GM21723 (cell line): ENCODE data around the gene CYGB.

Source experiments
- ATAC-seq: cut with Tn5 transposase; IDR thresholded peaks from one replicate; pipeline ENCODE4 v1.9.1; 2021; ENCODE audit warnings: mild to moderate bottlenecking, moderate library complexity; ENCODE audit not compliant: unreplicated experiment

The CYGB gene

DNA sequence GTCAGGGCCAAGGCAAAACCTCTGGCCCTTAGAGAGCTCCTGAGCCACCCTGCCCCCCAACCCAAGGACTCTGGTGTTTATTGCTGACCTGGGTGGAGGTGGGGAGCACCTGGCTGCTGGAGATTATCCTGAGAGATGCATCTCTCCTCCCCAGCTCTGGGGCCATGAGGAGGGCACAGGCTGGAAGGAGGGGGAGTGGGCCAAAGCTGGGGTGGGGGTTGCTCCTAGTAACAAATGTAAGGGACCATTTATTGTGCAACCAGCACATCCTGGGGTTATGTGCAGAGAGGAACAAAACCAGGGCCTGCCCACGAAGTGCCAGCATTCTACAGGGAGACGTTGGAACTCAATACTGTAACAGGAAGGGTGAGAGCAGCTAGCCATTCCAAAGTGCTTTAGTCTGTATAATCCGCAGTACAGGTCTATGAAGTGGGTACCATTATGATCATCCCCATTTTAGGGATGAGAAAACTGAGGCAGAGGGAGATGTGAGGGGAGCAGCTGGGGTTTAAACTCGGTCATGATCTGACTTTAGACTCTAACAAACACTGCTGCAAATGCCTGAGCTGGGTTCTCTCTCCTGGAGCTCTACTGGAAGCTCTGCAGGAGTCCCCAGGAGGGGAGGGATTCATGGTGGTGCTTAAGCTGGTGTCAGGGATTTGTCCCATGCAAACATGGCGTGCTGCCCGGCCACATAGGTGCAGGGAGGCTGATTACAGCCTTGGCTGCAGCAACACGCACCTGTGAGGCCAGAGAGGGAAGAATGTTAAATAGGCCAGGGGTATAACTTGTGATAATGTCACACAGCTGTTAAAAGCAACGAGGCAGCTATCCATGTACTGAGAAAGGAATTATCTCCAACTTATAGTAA lies 34.9 kb downstream of the CYGB start:
- ATAC-seq = no peak

DNA sequence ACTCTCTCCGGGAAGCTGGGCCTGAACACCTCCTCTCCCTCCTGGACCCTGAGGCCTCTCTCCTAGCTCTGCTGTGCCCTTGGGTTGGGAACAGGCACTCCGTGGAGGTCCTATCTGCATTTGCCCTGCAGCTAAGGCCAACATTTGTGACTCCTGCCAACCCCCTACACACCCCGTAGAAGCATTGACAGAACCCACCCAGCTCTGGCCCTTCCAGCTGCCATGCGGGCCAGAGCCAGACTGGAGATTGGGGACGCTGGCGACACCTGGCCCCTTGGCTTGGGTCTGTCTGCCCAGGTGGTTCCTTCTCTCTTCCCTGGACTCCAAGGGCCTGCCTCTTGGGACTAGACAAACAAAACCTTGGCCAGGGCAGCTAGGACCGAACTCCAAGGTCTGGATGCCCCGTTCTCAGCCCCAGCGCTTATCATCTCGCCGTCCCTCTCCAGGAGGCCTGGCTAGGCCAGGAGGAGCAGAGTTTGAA lies 35.6 kb downstream of the CYGB start:
- no peak for ATAC-seq

DNA sequence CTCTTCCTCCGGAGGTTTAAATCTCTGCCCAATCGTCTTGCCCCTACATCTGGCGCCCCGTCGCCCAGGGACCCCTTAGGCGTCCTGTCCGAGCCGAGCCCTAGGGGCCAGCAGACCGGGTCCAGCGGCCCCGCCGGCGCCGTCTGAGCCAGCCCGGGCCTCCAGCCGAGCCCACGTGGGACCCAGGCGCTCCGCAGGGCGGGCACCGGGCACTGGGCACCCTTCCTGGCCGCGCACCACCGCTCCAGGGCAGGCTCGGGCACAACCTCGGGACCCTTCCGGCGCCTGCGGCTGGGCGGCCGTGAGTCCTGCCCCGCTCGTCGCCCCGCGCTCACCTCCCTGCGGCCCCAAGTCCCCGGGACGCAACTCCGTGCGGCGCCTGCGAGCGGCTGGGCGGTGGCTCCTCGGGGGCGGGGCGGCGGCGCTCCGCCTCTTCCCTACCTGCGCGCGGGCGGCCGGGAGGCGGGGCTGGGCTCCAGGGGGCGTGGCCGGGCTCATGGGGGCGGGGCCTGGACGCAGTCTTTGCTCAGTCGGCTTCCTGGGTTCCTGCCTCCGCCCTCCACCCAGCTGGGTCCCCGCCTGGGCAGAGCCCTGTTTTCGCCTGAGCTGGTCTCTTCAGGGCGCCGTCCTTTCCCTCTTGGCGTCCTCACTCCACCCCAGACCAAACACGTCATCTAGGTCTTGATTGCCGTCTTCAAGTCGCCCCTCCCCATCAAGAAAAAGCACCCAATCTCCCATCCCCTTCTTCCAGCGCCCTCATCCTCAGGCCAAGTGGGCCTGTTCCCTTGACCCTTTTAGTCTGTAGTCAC lies 36.3 kb downstream of the CYGB start, which contains the start of gene RHBDF2:
TSS of gene RHBDF2 (minus strand) at position 406 of the 809 bp plus-strand sequence. CDS start 19,899 bp downstream, outside the sequence.
- peak; percentile 63 for ATAC-seq

DNA sequence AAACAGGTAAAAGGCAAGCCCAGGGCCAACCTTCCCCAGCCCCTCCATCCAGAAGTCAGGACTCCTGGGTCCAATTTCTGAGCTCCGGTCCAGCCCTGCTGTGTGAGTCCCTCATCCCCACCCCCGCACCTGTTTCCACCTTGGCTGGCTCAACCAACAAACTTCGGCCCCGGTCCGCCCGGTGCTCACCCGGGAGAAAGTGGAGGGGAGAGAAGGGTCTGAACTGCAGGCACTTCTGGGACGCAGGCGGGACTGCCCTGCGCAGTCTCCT lies 36.8 kb downstream of the CYGB start:
- ATAC-seq = no peak

DNA sequence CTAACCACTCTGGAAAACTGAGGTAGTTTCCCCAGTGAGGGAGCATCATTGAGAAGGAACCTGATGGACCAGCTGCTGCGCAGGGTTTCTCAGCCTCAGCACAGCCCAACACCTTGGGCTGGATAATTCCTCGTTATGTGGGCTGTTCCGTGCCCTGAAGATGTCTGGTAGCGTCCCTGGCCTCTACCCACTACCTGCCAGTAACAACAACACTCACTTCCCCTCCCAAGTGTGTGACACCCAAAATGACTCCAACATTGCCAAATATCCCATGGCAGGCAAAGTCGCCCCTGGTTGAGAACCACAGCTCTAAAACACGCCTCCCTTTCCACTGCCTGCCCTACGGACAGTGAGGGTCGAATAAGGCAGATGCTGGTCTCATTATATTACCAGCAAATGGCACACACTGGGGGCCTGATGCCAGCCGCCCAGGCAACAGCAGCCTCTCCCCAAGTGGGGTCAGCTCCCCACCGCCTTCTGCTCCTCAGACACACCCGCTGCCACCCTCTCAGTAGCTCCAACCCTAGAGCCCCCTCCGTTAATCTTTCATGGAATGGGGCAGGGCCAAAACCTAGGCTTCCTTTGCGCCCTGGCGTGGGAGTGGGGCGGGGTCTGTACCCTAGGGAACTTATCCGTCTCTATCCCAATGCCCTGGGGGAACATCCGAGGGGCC lies 37.3 kb downstream of the CYGB start:
- ATAC-seq = no peak

DNA sequence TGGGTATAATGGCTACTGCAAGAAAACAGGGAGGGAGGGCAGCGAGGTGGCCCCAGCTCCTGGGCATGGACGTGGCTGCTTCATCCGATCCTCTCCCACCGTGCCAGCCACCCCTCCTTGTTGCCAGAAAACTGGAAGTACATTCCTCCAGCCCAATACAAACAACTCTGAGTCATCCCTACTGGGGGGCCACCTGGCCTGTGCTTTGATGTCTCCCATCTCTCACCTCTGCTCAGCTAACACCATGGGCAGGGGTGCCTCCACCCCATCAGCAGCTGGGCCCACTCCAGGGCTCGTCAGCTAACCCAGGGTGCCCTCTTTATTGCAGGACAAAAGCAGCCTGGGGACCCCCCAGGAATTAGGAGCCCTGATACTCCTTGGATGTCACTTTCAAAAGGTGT lies 38.2 kb downstream of the CYGB start:
- ATAC-seq = no peak

DNA sequence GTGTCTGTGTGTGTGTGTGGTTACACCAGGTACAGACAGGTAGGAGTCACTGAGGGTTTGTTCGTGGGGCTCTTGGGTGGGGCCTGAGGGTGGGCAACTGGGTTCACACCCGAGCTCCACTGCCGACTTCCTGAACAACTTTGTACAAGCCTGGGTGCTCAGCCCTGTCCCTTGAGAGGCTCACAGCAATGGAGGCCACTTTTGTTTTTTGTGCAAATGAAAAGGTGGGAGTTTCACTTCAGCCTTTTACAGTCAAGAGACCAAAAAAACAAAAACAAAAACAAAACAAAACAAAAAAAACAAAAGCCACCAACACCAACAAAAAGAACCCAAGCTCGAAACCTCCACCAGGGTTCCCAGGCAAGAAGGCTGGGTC lies 38.6 kb downstream of the CYGB start:
- ATAC-seq = no peak

DNA sequence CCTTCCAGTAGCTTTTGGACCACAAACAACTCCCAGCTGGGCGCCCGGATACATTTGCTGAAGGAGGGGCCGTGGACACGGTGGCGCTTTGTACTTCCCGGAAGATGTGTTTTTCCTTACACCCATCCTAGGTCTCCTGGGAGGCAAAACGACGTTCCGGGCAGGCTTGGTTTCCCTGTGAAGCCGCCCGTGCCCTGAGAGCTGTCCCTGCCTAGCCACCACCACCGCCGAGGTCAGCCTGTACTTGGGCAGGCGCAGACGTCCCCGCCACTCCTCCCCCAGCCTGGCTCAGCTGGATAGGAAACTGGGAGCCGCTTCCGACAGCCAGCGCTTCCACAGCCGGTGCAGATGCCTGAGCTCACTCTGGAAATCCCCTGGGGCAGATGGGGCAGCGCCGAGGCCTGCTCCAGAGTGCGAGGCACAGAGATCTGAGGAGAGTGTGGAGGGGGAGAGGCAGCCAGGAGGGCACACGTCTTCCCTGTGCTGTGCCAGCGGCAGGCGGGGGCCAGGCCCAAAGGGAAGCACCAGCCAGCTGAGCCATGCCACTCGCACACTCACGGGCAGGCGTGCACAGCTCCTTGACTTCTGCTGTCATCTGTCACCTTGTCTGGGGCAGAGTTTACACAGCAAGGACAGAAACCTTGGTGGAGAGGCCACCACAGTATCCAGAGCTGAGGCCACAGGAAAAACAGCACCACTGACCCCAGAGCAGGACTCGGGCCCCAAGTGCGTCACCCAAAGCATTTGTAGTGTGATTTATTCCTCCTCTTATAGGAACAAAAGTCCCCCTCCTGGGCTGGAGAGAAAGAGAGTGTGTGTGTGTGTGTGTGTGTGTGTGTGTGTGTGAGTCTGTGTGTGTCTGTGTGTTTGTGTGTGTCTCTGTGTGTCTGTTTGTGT lies 39.3 kb downstream of the CYGB start:
- no peak for ATAC-seq

DNA sequence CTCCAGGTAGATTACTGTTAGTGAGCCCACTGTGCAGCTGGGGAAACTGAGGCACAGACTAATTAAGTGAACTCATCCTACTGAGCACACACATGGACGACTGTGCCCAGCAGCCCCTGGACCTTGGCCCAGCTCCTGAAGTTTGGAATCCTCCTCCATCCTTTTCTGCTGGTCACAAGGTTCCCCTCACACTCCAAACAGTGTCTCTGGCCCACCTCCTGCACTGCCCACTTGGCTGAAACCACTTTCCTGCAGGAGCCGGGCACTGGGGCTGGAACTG lies 39.9 kb downstream of the CYGB start:
- ATAC-seq = no peak

DNA sequence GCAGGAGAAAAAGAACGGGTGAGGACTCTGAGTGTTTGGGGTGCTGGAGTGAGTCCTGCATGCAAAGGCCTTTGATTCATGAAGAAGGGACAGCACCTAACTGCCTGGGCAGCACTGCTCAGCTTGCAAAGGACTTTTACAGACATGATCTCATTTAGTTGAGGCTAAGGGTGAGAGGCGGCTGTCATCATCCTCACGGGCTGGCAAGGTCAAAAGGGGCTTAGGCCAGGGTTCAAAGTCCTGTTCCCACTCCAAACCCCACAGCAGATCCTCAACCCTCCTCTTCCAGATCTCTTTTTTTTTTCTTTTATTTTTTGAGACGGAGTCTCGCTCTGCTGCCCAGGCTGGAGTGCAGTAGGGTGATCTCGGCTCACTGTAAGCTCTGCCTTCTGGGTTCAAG lies 41.0 kb downstream of the CYGB start:
- ATAC-seq = no peak

DNA sequence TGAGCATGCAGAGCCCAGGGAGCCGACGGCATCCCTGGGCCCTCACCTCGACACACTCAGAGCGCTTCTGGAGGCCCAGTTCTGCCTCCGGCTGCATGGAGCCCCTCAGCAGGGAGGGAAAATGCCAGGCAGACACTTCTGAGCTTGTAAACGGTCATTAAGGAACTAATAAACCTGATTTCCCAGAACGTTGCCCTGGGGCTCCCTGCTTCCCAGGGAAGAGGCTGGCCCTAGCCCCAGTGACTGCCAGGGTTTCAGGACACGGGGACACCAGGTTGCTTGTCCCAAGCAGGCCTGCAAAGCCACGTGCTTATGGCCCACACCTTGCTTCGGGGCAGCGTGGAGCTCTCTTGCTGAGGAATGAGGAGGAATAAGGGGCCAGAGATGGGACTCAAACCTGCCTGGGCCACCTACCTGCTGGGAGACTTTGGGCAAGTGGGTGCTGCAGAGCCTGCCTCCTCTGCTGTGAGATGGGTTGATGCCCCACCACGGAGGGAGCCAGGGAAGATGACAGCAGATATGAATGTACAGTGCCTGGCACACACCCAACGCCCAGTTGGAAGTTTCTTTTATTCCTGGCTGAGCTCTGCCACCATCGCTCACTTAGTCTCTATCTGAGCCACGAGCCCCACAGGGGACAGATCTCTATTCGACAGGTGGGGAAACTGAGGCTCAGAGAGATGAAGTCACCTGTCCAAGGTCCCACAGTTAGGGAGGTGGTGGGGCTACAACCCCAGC lies 41.7 kb downstream of the CYGB start:
- ATAC-seq = no peak

DNA sequence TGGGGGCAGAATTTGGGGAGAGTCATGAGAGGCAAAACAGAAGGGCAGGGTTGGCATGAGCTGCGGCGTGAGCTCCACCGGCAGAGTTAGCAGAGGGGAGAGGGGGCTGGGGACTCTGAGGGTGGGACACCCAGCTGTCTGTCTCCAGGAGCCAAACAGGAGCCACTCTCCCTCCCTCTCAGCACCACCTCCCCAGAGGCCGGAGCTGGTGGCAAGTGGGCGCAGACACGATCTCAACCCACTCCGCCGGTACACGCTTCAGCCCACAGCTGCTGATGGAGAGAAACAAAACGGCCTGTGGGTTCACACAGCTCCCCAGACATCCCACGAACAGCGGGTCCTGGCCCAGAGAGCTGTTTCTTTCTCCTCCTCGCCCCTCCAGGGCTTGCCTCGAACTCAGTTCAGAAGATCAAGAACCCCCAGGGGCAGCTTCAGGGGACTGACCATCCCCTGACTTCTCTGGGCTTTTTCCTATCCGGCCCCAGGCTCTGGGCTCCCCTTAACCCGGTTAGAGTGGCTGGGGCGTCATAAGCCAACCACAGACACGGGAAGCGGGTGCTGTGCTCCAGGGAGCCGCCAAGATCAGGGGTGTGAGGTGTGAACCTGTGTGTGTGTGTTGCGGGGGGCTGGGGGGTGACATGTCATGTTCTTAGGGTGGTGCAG lies 43.9 kb downstream of the CYGB start:
- peak; percentile 5 for ATAC-seq

DNA sequence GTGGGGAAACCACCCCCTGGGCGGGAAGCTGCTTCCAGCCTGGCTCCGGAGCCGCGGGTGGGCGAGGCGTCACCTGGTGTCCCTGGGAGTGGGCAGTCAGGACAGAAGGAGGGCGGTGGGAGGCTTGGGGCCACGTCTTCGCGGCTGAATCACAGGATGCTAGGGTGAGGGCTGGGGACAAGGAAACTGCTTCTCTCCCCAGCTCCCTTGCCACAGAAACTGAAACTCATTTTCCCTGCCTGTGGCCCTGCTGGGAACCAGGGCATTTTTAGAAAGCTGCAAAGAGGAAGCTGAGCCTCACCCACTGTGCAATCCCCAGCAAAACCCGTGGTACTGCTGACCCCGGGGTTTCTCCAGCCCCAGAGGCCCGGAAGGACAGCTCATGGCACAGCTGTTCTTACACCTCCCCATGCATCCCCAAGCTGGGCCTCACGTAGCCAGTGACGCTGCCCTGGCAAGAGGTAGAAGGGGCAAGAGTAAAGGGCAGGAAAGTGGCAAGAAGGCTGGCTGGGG lies 44.5 kb downstream of the CYGB start:
- peak; percentile 36 for ATAC-seq

DNA sequence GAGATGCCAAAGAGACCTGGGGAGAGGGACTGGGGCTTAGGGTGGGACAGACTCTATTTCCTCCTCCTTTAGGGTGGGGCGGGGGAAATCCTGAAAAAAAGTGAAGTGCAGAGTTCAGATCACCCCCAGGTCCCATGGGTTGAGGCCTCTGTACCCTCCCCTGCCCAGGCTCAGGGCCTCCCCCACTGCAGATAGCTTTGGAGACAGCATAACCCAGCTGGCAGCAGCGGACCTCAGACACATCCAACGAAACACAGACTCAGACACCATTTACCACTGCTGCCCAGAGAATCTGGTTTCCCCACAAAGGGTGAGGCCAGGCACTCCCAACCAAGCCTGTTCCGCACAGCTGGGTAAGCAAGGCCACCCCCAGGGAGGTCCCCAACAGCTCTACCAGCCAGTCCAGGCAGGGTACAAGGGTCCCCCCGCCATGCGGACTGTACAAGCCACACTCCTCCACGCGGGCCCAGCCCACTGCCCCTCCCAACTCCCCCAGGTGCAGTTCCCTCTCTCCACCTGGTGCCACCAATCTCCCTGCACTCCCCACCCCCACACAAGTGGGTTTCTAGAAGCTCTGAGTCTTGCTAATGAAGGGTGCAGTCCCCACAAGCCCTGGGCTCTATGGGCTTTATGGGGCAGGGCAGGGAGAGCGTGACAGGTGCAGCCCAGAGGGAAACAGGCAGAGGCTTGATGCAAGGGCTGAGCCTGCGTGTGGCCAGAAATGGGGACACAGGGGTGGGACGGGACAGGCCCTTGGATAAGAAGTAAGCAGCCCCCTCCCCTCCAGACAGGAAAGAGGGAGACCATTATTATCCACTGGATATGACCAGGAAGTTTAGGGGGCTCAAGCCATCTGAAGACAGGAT lies 45.2 kb downstream of the CYGB start:
- ATAC-seq = peak; percentile 43

DNA sequence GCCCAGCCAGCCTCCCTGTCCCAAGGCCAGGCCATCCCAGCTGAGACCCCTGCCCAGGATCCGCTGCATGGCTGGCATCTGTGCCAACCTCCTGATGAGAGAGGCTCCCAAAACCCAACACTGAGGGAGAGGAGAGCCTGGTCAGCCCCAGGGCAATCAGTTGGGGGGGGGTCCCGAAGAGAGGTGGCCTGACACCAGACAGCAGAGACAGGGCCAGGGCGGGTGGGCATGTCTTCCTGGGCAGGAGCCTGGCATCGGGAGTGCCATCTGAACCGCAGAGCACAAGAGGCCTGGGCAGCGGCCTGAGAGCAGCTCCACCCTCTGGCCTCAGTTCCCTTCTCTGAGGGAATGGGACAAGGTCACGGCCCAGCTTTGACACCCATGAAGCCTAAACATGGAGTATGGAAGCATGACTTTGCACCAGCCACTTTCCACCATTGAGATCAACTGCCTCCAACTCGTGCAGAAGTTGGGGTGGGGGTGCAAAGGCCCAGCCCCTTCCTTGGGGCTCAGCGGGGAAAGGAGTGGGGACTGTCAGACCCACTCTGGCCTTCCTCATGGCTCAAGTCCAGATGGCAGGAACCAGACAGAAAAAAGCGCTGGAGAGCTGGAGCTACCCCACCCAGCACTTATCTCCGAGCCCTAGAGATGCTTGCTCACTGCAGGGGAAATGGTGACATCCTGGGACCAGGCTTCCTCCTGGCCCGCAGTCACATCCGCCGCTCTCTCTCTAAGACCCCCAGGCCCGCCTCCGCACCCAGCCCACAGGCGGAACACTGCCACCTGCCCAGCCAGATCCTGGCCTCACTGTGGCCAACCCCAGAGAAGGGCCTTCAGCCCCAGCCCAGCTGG lies 46.0 kb downstream of the CYGB start:
- peak; percentile 5 for ATAC-seq

DNA sequence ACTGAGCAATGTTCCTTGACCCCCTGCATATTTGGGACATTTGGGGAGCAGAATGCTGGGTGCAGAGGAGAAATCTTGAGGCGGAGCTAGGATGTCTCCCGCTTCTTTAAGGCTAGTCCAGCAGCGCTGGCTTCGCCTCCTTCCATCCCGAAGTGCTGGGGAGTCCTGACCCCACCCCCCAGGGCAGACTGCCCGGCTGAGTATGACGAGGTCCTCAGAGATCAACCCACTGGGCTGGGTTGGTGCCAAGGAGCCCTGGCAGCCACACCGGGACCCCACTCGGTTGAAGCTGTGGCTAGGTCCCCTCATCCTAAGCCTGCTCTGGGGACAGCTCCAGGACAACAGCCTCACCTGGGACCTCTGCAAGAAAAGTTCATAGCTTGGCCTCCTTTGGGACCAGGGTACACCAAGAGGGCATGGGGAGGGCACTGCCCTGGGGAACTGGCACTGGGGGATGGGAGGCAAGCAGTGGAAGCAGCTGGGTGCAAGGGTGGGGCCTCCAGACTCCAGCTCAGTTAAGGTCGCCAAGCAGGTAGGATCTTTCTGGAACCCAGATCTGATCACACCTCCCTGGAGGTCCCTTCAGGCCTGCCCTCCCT lies 47.3 kb downstream of the CYGB start:
- ATAC-seq = no peak
